BE2C (cell line): ENCODE data around the gene CABLES2.

Source experiments
- DNase-seq: peaks from one replicate; pipeline ENCODE4 v3.0.0-alpha.2; 2020
- H3K27me3 ChIP-seq: fragments of 250-450 bp; sonication (Bioruptor Pico); 2 replicates; pipeline ENCODE4 v1.5.1; 2020; ENCODE audit warnings: mild to moderate bottlenecking
- H3K36me3 ChIP-seq: fragments of 250-450 bp; sonication (Bioruptor Pico); 2 replicates; pipeline ENCODE4 v1.5.1; 2020; ENCODE audit warnings: mild to moderate bottlenecking
- H3K4me1 ChIP-seq: fragments of 250-450 bp; sonication (Bioruptor Pico); 2 replicates; pipeline ENCODE4 v1.5.1; 2020
- H3K4me3 ChIP-seq: 2 replicates; pipeline ENCODE4 v1.5.1; 2011; ENCODE audit warnings: low read depth, low read length
- H3K9me3 ChIP-seq: fragments of 250-450 bp; sonication (Bioruptor Pico); 2 replicates; pipeline ENCODE4 v1.5.1; 2020
- CTCF ChIP-seq: IDR thresholded peaks from 2 replicates; pipeline ENCODE4 v1.5.1; 2012; ENCODE audit warnings: mild to moderate bottlenecking, low read depth, low read length

Gene CABLES2

GRCh38 chr20:62439218-62439617, 32.1 kb upstream of the CABLES2 start:
- Histone ChIP-seq H3K36me3 (no peaks in the 10 kb centered on the region), H3K4me3 (no peak overlapping the region), H3K4me1 (no peaks in the 10 kb centered on the region), H3K27me3 (no peaks in the 10 kb centered on the region), H3K9me3 (no peaks in the 10 kb centered on the region)
- TF ChIP-seq CTCF, result no peak
- no peak for DNase-seq

- TF ChIP-seq CTCF, result no peak
- Histone ChIP-seq H3K9me3 (no peaks in the 10 kb centered on the region), H3K4me3 (no peak overlapping the region), H3K4me1 (no peaks in the 10 kb centered on the region), H3K36me3 (no peaks in the 10 kb centered on the region), H3K27me3 (no peaks in the 10 kb centered on the region)
- DNase-seq, result no peak
These were observed 30.8 kb upstream of the CABLES2 start for GRCh38 chr20:62437927-62438326.

- no peaks in the 10 kb centered on the region for H3K27me3 ChIP-seq
- H3K36me3 ChIP-seq, result no peaks in the 10 kb centered on the region
- no peak for DNase-seq
- no peak overlapping the region for H3K4me3 ChIP-seq
- no peaks in the 10 kb centered on the region for H3K9me3 ChIP-seq
- no peak for TF ChIP-seq CTCF
- H3K4me1 ChIP-seq, result no peaks in the 10 kb centered on the region
These were observed 30.4 kb upstream of the CABLES2 start for GRCh38 chr20:62437496-62437895.

- no peaks in the 10 kb centered on the region for H3K36me3 ChIP-seq
- no peaks in the 10 kb centered on the region for H3K9me3 ChIP-seq
- H3K4me1 ChIP-seq, result no peaks in the 10 kb centered on the region
- H3K27me3 ChIP-seq, result no peaks in the 10 kb centered on the region
- no peak for DNase-seq
- no peak for TF ChIP-seq CTCF
- no peak overlapping the region for H3K4me3 ChIP-seq
These were observed 29.6 kb upstream of the CABLES2 start for GRCh38 chr20:62436692-62437091.

GRCh38 chr20:62433658-62434497, 26.8 kb upstream of the CABLES2 start:
- no peaks in the 10 kb centered on the region for H3K36me3 ChIP-seq
- no peaks in the 10 kb centered on the region for H3K4me1 ChIP-seq
- DNase-seq, result no peak
- H3K27me3 ChIP-seq, result no peaks in the 10 kb centered on the region
- H3K9me3 ChIP-seq, result no peaks in the 10 kb centered on the region
- no peak for TF ChIP-seq CTCF
- no peak overlapping the region for H3K4me3 ChIP-seq

GRCh38 chr20:62430866-62431447, 23.9 kb upstream of the CABLES2 start:
- no peaks in the 10 kb centered on the region for H3K27me3 ChIP-seq
- H3K36me3 ChIP-seq, result no peaks in the 10 kb centered on the region
- H3K4me3 ChIP-seq, result no peak overlapping the region
- no peaks in the 10 kb centered on the region for H3K9me3 ChIP-seq
- no peaks in the 10 kb centered on the region; the same call in 1 of the 2 replicates for H3K4me1 ChIP-seq
- TF ChIP-seq CTCF, result no peak
- DNase-seq, result no peak
